RCC 7860 (cell line): ENCODE data around the gene SREBF1.
A peak's percentile ranks its signal among the peaks of the same experiment; 100 is the strongest.

ENCODE experiments used
- DNase-seq: peaks from one replicate; pipeline ENCODE4 v3.0.0-alpha.2; 2015; ENCODE audit warnings: low spot score
- FAIRE-seq: peaks from 2 replicates; lab custom pipeline; 2012; peaks lifted over from hg19 to GRCh38; lab: Jason Lieb, UNC

Gene SREBF1

DNA sequence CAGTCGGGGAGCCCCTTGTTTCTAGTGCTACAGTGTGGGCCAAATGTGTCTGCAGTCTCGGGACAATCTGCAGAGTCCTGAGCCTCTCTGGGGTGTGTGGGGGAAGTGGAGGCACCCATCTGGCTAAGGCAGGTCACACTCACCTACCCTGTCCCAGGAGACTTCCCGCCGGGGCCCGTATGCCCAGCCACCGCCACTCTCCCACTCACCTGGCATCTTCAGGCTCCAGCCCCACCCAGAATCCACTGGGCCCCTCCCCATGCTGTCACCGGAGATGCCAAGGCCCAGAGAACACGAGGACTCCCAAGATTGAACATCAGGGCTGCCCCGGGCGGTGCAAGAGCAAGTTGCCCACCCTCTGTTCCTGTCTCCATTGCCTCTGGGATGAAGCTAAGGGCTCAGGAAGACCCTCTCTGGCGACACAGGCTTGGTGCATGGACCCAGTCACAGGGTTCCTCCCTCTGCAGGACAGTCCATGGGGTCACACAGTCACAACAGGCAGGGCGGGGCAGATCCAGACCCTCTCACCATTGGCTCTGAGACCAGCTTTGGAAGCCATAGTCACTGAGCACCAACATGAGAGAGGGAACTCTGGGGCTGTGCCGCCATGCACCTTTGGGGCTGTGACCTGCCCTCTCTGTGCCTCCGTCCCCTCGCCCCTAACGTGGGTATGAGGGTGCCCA is 38.1 kb downstream of the SREBF1 start:
- DNase-seq (no peak), FAIRE-seq (no peak)

DNA sequence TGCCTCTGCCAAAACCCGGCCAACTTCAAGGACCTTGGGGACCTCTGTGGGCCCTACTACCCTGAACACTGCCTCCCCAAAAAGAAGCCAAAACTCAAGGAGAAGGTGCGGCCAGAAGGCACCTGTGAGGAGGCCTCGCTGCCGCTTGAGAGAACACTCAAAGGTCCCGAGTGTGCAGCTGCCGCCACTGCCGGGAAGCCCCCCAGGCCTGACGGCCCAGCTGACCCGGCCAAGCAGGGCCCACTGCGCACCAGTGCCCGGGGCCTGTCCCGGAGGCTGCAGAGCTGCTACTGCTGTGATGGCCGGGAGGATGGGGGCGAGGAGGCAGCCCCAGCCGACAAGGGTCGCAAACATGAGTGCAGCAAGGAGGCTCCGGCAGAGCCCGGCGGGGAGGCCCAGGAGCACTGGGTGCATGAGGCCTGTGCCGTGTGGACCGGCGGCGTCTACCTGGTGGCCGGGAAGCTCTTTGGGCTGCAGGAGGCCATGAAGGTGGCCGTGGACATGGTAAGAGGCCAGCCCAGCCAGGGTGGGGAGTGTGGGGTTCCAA is 38.7 kb downstream of the SREBF1 start:
- DNase-seq (no peak), FAIRE-seq (no peak)

DNA sequence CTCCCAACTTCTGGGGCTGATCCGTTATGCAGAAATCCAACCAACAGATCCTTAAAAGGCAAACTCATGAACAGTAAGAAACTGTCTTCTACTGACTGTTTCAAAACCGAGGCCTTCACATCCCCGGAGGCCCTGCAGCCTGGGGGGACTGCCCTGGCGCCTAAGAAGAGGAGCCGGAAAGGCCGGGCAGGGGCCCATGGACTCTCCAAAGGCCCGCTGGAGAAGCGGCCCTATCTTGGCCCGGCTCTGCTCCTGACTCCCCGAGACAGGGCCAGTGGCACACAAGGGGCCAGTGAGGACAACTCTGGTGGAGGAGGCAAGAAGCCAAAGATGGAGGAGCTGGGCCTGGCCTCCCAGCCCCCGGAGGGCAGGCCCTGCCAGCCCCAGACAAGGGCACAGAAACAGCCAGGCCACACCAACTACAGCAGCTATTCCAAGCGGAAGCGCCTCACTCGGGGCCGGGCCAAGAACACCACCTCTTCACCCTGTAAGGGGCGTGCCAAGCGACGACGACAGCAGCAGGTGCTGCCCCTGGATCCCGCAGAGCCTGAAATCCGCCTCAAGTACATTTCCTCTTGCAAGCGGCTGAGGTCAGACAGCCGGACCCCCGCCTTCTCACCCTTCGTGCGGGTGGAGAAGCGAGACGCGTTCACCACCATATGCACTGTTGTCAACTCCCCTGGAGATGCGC is 39.5 kb downstream of the SREBF1 start:
- FAIRE-seq = no peak
- no peak for DNase-seq

DNA sequence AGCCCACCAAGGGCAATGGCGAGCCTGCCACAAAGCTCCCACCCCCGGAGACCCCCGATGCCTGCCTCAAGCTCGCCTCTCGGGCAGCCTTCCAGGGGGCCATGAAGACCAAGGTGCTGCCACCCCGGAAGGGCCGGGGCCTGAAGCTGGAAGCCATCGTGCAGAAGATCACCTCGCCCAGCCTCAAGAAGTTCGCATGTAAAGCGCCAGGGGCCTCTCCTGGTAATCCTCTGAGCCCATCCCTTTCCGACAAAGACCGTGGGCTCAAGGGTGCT is 40.1 kb downstream of the SREBF1 start:
- FAIRE-seq (no peak), DNase-seq (no peak)

DNA sequence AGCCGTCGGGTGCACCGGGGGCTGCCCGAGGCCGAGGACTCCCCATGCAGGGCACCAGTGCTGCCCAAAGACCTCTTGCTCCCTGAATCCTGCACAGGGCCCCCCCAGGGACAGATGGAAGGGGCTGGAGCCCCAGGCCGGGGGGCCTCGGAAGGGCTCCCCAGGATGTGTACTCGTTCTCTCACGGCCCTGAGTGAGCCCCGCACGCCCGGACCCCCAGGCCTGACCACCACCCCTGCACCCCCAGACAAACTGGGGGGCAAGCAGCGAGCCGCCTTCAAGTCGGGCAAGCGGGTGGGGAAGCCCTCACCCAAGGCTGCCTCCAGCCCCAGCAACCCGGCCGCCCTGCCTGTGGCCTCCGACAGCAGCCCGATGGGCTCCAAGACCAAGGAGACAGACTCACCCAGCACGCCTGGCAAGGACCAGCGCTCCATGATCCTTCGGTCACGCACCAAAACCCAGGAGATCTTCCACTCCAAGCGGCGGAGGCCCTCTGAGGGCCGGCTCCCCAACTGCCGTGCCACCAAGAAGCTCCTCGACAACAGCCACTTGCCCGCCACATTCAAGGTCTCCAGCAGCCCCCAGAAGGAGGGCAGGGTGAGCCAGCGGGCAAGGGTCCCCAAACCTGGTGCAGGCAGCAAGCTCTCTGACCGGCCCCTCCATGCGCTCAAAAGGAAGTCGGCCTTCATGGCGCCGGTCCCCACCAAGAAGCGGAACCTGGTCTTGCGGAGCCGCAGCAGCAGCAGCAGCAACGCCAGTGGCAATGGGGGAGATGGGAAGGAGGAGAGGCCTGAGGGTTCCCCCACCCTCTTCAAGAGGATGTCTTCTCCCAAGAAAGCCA is 40.6 kb downstream of the SREBF1 start:
- no peak for DNase-seq
- no peak for FAIRE-seq

DNA sequence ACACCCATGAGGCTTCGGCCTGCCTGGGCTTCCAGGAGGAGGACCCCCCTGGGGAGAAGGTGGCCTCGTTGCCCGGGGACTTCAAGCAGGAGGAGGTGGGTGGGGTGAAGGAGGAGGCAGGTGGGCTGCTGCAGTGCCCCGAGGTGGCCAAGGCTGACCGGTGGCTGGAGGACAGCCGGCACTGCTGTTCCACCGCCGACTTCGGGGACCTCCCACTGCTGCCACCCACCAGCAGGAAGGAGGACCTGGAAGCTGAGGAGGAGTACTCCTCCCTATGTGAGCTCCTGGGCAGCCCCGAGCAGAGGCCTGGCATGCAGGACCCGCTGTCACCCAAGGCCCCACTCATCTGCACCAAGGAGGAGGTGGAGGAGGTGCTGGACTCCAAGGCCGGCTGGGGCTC is 41.5 kb downstream of the SREBF1 start:
- no peak for DNase-seq
- no peak for FAIRE-seq

DNA sequence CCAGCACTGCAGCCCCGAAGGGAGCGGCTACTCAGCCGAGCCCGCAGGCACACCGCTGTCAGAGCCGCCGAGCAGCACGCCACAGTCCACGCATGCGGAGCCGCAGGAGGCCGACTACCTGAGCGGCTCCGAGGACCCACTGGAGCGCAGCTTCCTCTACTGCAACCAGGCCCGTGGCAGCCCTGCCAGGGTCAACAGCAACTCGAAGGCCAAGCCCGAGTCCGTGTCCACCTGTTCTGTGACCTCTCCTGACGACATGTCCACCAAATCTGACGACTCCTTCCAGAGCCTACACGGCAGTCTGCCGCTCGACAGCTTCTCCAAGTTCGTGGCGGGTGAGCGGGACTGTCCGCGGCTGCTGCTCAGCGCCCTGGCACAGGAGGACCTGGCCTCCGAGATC is 42.4 kb downstream of the SREBF1 start:
- FAIRE-seq (no peak), DNase-seq (no peak)

DNA sequence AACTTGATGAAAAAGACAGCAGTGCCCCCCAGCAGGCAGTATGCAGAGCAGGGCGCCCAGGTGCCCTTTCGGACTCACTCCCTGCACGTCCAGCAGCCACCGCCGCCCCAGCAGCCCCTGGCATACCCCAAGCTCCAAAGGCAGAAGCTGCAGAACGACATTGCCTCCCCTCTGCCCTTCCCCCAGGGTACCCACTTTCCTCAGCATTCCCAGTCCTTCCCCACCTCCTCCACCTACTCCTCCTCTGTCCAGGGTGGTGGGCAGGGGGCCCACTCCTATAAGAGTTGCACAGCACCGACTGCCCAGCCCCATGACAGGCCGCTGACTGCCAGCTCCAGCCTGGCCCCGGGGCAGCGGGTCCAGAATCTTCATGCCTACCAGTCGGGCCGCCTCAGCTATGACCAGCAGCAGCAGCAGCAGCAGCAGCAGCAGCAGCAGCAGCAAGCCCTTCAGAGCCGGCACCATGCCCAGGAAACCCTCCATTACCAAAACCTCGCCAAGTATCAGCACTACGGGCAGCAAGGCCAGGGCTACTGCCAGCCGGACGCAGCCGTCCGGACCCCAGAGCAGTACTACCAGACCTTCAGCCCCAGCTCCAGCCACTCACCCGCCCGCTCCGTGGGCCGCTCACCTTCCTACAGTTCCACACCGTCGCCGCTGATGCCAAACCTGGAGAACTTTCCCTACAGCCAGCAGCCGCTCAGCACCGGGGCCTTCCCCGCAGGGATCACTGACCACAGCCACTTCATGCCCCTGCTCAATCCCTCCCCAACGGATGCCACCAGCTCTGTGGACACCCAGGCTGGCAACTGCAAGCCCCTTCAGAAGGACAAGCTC is 43.2 kb downstream of the SREBF1 start:
- no peak for FAIRE-seq
- no peak for DNase-seq

DNA sequence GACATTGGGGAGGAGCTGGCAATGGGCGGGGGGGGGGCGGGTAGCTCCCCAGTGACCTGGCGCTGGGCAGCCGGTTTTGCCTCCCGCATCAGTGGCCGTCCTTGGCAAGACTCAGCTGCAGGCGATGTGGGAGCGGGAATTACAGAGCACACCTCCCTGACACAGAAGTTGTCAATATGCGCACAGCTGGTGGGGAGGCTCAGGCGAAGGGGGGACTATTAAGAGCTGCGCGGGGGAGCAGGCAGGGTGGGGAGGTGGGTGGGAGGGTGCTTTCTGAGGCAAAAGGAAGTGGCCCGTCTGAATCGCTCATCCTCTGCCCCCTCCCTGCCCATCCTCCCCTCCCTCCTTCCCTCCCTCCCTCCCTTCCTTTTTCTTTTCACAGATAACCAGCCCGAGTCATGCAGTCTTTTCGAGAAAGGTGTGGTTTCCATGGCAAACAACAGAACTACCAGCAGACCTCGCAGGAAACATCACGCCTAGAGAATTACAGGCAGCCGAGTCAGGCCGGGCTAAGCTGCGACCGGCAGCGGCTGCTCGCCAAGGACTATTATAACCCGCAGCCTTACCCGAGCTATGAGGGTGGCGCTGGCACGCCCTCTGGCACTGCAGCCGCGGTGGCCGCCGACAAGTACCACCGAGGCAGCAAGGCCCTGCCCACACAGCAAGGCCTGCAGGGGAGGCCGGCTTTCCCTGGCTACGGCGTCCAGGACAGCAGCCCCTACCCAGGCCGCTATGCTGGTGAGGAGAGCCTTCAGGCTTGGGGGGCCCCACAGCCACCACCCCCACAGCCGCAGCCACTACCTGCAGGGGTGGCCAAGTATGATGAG is 44.0 kb downstream of the SREBF1 start:
- FAIRE-seq (no peak), DNase-seq (peak; percentile 21)

DNA sequence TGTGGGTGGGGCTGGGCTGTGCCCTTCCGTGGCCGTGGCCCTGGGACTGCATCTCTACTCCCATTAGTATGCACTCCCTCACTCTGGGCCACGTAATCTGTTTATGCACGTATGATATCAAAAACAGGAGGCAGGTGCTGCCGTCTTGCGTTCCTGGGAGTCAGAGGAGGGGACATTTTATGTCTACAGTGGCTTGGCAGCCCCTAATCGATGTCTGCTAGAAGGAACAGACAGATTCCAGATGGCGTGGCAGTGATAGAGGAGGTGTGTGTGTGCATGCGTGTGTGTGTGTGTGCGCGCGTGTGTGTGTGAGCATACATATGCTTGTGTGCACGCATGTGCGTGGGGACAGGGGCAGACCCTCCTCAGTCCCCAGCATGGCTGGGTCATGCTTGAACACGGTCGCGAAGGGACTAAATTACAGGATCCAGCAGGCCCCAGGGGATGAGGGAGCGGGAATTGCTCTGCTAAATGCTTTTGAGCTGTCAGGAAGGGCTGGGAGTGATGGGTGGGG is 44.7 kb downstream of the SREBF1 start:
- FAIRE-seq = no peak

DNA sequence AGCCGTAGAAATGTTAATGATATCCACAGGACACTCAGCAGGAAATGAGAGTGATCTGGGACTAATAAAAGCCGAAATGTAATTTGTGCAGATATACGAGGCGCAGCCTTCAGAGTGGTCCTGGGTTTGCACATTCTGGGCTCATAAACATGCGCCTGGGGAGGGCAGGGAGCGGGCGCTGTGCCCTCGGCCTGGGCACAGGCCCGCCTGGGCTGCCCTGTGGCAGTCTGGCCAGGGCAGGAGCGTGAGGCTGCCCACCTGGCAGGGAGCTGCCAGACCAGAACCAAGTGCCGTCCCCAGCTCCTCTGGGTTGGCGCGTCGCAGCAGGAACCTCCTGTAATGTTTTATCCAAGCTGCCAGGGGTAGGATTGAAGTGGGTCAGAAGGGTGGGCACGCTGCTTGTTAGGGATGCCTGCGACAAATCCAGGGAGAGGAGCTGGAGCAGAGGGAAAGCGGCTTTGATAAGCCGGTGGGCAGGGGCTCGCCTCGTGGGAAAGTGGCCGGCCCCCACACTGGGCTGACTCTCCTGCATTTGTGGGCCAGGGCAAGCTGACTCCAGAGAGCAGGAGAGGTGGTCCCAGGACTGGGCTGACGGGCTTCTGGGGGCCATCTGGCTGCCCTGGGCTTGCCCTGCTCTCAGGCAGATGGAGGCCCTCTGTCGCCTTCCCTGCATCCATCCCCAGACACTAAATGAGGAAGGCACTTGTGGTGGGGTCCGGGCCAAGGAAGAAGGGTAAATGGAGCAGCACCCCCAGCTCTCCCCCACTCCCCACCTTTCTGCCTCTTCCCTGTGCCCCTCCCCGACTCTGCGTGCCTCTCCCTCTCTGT is 45.9 kb downstream of the SREBF1 start:
- FAIRE-seq = no peak

More for the DNA sequence above, 44.7 kb downstream of the SREBF1 start:
- no peak for DNase-seq

DNA sequence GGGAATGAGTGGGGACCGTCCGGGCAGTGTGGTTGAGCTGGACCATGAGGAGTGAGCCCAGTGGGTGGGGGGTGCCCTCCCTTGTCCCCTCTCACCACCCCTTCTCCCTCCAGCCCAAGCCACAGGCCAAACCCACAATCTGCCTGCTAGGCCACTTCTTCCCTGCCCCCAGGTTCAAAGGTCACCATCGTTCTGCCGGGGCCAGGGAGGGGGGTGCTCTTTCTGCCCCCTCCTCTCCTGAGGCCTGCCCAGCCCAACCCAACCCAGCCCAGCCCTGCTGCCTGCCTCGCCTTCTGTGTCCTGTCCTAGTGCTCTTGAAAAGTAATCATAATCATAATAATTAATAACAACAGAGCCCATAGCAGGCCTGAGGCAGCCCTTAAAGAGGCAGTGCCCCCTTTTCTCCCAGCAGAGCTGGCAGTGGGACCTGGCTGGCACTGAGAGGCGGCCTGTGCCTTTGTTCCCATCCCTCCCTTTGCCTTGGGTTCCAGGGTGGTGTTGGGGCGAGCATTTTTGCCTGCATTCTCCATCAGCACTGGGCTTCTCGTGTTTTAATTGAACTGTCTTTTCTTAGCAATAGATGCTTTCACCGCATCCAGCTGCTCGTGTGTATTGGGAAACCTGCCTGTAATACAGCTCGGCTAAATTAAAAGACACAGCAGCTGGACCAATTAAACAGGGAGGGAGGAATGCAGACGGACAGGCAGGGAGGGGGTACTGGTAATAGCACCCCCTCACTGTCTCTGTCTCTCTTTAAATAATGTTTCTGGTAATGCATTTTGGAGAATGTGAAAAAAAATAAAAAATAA is 46.8 kb downstream of the SREBF1 start:
- no peak for FAIRE-seq

More for the DNA sequence above, 45.9 kb downstream of the SREBF1 start:
- no peak for DNase-seq

DNA sequence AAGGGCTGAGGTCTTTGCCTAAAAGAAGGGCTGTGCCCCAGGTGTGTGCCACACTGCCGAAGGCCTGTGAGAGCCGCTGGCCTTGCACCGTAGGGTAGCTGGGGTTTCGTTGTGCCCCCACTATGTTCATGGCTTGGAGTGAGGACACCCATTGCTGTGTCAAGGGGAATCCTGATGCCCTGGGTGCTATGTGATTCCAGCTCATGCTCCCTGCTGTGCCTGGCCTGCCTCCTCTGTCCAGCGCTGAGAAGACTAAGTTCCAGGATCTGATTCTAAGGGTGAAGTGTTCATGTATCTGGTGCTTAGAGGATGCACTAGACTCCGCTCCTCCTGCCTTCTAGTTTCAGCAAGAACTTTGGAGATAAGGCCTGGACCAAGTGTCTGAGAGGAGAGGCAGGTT is 47.4 kb downstream of the SREBF1 start:
- no peak for FAIRE-seq
- DNase-seq = no peak

More for the DNA sequence above, 46.8 kb downstream of the SREBF1 start:
- no peak for DNase-seq

DNA sequence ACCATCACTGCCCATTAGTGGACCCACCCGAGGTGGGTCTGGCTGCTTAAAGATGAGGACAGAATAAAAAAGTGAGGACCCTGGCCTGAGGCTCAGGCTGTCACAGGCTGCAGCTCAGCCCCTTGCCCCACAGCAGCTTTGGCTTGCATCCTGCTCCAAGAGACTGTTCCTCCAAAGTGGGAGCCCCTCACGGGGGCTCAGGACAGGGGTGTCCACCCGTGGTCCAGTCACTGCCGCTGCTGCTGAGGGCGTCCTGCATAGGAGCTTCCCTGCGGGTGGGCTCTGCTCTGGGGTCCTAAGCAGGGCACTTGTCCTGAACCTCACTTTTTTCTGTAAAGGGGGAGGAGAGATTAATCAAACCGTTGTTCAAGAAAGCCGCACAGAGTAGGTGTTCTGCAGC is 47.8 kb downstream of the SREBF1 start:
- DNase-seq (no peak), FAIRE-seq (no peak)

DNA sequence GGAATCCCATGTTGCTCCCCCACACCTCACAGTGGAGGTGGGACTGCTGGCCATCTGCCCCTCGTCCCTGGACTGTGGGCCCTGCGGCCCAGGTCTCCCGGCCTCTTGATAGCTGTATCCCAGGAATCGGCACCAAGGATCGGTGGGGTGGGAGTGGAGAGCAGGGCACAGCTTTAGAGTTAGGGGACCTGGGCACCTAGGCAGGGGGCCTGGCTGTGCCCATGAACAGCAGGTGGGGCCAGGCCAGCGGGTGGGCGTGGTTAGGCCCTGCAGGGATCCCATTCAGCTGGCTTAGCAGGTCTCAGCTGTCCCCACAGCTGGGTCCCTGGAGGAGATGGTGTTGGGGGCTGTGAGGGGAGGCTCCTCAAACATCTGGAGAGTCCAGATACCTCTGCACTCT is 49.2 kb downstream of the SREBF1 start:
- FAIRE-seq (no peak), DNase-seq (no peak)

DNA sequence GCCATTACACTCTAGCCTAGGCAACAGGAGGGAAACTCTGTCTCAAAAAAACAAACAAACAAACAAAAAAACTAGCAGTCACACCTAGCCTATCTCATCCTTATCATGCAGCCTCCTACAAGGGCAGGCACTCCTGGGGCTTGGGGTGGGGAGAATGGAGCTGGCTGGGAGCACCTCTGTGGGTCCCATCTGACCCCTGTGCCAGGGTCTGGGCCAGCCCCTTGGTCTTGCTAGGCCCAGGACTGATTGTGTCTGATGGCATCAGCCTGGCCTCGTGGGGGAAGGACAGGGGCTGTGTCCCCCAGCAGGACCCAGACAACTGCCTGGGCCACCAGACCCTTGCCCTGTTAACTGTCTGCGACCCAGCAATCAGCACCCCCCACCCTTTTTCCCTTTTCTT is 49.8 kb downstream of the SREBF1 start:
- FAIRE-seq (no peak), DNase-seq (no peak)

DNA sequence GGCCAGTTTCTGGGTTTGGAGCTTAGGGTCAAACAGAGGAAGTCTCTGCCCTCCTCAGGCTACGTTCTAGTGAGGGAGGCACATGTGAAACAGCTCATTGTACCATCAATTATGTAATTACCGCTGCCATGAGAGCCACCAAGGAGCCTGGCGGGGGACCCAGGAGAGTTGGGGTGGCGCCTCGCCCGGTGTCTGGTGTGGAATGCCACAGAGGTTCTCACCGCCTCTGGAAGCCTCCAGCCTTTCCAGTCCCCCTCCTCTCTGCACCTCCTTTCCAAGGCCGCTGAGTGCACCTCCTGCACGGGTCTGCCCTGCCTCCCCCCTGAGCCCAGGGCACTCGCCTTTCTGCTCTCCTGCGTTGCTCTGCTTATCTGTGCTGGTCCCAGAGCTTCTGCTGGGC is 51.4 kb downstream of the SREBF1 start:
- FAIRE-seq (no peak), DNase-seq (no peak)

DNA sequence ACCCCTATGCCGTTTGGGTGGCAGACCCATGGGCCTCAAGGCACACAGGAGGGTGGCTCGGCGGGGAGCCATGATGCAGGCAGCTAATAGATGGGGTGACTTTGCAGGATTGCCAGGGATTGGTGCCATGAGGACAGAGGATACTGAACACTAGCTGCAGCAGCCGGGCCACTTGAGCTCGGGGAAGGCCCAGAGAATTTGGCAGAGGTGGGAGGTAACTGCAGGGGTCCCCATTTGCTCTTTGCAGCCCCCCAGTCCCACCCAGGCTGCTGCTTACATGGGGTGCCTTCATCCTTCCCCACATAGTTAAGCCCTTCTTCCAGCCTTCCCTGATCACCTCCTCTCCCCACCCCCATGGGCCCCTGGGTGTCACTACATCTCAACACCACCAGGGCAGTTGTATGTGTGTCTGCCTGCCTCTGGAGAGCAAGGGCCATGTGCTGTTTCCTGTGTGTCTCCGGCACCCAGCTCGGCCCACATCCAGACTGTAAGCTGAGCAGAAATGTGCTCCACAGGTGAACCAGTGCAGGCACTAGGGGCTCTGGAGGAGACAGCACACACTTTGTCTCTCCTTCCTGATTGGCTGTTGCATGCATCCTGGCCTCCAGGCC is 52.0 kb downstream of the SREBF1 start:
- no peak for FAIRE-seq
- DNase-seq = no peak
